A375 (cell line): Measurements from ENCODE around the gene FRMPD1. TPM values are rescaled to one million over a fixed set of nuclear protein-coding genes. Genes with fewer than 3 reads are reported as not detected.

Experiments
- total RNA-seq: library from RNA; depleted of rRNA; stranded (reverse); fragments of >200 nt; shearing (Covaris generic); gene quantifications from 2 replicates; pipeline ENCODE4 v1.2.3, GENCODE V29; 2014; rRNA removed

The FRMPD1 gene
- total RNA-seq = not detected in 2 replicates

DNA sequence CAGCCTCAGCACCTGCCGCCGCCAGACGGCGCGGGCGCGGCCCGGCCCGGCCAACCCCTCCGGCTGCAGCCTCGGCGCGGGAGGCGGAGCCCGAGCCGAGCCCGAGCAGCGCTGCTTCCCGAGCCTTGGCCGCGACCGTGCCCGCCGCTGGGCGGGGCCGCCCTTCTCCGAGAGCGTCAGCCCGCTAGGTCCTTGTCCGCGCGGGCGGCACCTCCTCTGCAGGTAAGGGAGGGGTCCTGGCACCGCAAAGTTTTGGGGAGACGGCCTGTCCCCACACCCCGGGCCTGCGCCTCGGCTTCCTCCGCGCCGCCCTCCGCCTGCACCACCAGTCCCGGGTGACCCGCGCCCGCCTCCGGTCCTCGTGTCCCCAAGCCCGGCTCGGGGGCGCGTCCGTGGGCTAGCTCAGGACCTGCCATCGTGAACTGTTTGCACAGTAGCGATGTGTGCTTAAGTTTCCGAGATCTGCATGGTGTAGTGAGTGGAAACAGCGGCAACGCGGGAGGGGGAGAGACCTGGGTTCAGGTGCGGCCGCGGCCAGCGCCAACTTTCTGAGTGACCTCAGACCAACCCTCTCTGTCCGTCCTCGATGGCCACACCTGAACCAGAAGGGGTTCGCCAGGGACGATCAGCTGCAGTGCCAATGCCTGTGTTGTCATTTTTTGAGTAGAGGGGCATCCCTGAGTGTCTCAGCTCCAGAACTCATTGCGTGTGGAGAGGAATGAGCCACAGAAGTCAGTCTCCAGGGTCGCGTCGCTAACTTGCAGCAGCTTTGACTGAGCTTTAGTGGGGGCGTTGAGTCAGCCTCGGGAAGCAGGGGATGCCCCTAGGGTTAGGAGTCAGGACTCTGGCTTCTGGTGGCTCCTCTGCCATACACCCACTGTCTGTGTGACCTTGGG, at the start of gene FRMPD1:
Gene FRMPD1, plus strand, starts transcription at position 82 of the 896 bp plus-strand sequence. CDS start 41,688 bp downstream, outside the sequence.

GRCh38 chr9:37753489-37754190, 102.9 kb downstream of the FRMPD1 start, which contains the start of gene TRMT10B:
Gene TRMT10B (plus strand): TSS chr9:37753805. CDS start chr9:37761932, 8,127 bp downstream.

GRCh38 chr9:37784616-37785483, 134.1 kb downstream of the FRMPD1 start, which contains the start of gene EXOSC3:
Gene EXOSC3 (minus strand): TSS chr9:37785064. CDS start chr9:37785044, 20 bp downstream.

Other genes with a start within 250 kb of the FRMPD1 start
- gene GRHPR, start 228.3 kb upstream of the FRMPD1 start, total RNA-seq = 149 and 174 TPM in 2 replicates
- gene ZBTB5, start 185.5 kb upstream of the FRMPD1 start, total RNA-seq = 10.7 and 13.4 TPM in 2 replicates
- gene POLR1E, start 165.0 kb upstream of the FRMPD1 start, total RNA-seq = 58.2 and 65.9 TPM in 2 replicates
- 4.5 and 8.5 TPM in 2 replicates for gene FBXO10, start 74.6 kb upstream of the FRMPD1 start, total RNA-seq
- gene TOMM5, start 58.4 kb upstream of the FRMPD1 start, total RNA-seq = 449 and 470 TPM in 2 replicates
- gene TRMT10B, start 102.9 kb downstream of the FRMPD1 start, total RNA-seq = 3.5 and 4.3 TPM in 2 replicates
- gene EXOSC3, start 134.1 kb downstream of the FRMPD1 start, total RNA-seq = 194 and 227 TPM in 2 replicates
- 8.9 and 9.6 TPM in 2 replicates for gene DCAF10, start 149.8 kb downstream of the FRMPD1 start, total RNA-seq